OCI-LY1 (cell line): ENCODE data around the gene TICAM1.
"Not testable (repeated sequence)": the region's sequence is repeated elsewhere in the genome, so short reads cannot be mapped to it uniquely, and the experiment has no call there.

Source experiments
- EZH2 ChIP-seq: fragments of 200-600 bp; sonication (generic), shearing (Covaris generic); IDR thresholded peaks from 2 replicates; pipeline ENCODE4 v1.8.0; 2017; ENCODE audit warnings: borderline replicate concordance, mixed run types, mild to moderate bottlenecking, antibody characterized with exemption, low read length, moderate library complexity, mixed read lengths
- TF ChIP-seq, protein P1 (sequence below): fragments of 200-600 bp; sonication (generic), shearing (Covaris generic); IDR thresholded peaks from 2 replicates; pipeline ENCODE4 v1.5.1; 2017; ENCODE audit warnings: mild to moderate bottlenecking, antibody characterized with exemption, low read length, moderate library complexity, mixed read lengths

DNA sequence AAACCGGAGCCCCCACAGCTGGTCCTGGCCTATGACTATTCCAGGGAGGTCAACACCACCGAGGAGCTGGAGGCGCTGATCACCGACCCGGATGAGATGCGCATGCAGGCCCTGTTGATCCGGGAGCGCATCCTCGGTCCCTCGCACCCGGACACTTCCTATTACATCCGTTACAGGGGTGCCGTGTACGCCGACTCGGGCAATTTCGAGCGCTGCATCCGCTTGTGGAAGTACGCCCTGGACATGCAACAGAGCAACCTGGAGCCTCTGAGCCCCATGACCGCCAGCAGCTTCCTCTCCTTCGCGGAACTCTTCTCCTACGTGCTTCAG is 38.7 kb downstream of the TICAM1 start:
- not testable (repeated sequence) for TF ChIP-seq EZH2
- TF ChIP-seq, protein P1, sequence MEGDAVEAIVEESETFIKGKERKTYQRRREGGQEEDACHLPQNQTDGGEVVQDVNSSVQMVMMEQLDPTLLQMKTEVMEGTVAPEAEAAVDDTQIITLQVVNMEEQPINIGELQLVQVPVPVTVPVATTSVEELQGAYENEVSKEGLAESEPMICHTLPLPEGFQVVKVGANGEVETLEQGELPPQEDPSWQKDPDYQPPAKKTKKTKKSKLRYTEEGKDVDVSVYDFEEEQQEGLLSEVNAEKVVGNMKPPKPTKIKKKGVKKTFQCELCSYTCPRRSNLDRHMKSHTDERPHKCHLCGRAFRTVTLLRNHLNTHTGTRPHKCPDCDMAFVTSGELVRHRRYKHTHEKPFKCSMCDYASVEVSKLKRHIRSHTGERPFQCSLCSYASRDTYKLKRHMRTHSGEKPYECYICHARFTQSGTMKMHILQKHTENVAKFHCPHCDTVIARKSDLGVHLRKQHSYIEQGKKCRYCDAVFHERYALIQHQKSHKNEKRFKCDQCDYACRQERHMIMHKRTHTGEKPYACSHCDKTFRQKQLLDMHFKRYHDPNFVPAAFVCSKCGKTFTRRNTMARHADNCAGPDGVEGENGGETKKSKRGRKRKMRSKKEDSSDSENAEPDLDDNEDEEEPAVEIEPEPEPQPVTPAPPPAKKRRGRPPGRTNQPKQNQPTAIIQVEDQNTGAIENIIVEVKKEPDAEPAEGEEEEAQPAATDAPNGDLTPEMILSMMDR: not testable (repeated sequence)
